ENCODE measurements around the gene TMEM178B.

Gene TMEM178B

GRCh38 chr7:141468341-141468740, 394.5 kb downstream of the TMEM178B start:
- no peak for TF ChIP-seq CTCF (IDR thresholded peaks at IDR 0.05; ENCODE audit: low read length, missing control alignments)
- no peak overlapping the region for H3K4me3 ChIP-seq (replicated peaks; ENCODE audit: low read depth, low read length)
- DNase-seq (ENCODE audit: low read depth) = no peak

DNA sequence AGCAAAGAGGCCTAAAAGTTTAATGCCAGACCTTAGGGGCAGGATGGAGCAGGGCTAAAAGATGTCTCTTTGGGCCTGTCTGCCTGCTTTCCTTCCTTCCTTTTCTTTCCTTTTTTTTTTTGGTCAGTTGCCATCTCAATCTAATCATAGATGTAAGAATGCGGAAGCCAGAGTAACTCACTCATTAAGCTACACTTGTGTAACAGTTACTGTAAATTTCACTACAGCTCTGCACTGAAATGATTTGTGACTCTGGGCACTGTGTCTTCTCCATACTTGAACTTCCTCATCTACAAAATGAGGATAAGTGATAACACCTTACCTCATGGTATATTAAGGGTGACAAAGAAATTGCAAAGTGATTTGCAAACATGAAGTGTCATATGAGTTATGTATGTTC, 401.8 kb downstream of the TMEM178B start:
- no peak for DNase-seq (ENCODE audit: low read depth)
- H3K4me3 ChIP-seq (replicated peaks; ENCODE audit: low read depth, low read length) = no peak overlapping the region
- no peak for TF ChIP-seq CTCF (IDR thresholded peaks at IDR 0.05; ENCODE audit: low read length, missing control alignments)

- DNase-seq (ENCODE audit: low read depth) = no peak
- H3K4me3 ChIP-seq (replicated peaks; ENCODE audit: low read depth, low read length) = no peak overlapping the region
- no peak for TF ChIP-seq CTCF (IDR thresholded peaks at IDR 0.05; ENCODE audit: low read length, missing control alignments)
These were observed 404.0 kb downstream of the TMEM178B start for GRCh38 chr7:141477865-141478264.

DNA sequence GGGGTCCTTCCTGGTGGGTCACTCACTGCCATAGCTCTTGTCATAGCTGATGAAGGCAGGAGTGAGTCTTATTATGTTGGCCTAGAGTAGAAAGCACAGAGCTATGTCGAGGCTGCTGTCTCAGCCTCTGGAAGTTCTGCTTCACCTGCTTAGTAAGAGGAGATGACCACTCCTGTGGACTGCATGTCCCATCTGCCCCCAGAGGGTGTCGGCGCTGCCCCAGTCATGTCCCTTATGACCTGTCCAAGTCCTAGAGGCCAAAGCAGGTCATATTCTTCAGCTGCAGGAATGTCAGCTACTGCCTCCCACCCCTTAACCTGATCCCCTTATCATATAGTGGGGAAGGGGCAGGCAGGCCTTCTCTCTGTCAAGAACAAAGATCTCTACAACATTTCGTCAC, 405.0 kb downstream of the TMEM178B start:
- no peak for TF ChIP-seq CTCF (IDR thresholded peaks at IDR 0.05; ENCODE audit: low read length, missing control alignments)
- no peak for DNase-seq (ENCODE audit: low read depth)

DNA sequence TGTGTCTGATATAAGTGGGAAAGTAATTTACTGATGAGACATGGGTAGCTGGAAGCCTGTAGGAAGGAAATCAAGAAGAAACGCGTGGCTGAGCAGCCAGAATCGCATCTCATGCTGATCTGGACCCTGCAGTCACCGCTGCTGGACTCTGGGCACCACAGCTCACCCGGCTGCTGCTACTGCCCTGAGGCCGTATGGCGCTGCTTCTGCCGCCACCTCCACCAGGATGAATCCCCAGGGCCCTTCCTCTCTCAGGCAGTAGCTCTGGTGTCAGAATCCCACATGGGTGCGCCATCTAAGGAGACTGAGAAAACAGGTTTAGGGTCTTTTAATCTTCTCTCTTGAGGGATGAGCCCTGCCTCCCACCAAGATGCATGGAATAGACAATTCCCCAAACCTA, 407.1 kb downstream of the TMEM178B start:
- H3K4me3 ChIP-seq (replicated peaks; ENCODE audit: low read depth, low read length) = no peak overlapping the region
- DNase-seq (ENCODE audit: low read depth) = no peak

More for the DNA sequence above, 405.0 kb downstream of the TMEM178B start:
- no peak overlapping the region for H3K4me3 ChIP-seq (replicated peaks; ENCODE audit: low read depth, low read length)

DNA sequence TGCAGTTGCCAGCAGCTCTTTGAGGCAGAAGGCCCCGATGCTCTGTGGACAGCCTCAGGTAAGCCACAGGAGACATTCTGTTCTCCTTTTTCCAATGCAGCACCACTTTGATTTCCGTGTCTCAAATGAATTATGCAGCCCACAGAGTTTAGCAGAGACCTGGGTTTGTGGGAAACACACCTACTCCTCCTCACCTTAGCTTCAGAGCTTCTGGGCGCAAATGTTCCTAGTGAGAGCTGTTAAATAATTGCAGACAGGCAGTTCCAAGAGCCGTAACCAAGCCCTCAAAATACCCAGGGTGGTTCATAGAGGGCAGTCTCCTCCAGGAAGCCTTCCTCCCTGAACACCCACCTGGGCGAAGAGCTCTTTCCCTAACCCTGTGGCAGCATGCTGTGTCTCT, 408.1 kb downstream of the TMEM178B start:
- no peak for DNase-seq (ENCODE audit: low read depth)
- no peak for TF ChIP-seq CTCF (IDR thresholded peaks at IDR 0.05; ENCODE audit: low read length, missing control alignments)
- H3K4me3 ChIP-seq (replicated peaks; ENCODE audit: low read depth, low read length) = no peak overlapping the region

More for the DNA sequence above, 407.1 kb downstream of the TMEM178B start:
- no peak for TF ChIP-seq CTCF (IDR thresholded peaks at IDR 0.05; ENCODE audit: low read length, missing control alignments)

DNA sequence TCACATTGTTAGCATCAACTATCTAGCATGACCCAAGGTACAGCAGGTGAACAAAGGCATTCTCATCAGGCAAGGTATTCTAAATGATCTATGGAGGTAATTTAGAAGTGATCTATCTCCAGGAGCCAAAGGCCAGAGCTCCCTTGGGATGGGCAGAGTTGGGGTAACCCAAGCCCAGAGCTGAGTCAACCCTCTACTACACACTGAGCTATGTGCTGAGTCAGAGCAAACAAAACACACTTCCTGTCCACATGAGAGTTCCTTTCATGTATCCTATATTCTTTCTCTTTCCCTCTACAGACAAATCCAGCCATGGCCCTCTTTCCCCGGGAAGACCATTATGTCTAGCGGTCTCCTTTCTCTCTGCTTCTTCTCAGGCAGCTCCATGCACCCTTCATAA, 409.2 kb downstream of the TMEM178B start:
- no peak overlapping the region for H3K4me3 ChIP-seq (replicated peaks; ENCODE audit: low read depth, low read length)
- no peak for TF ChIP-seq CTCF (IDR thresholded peaks at IDR 0.05; ENCODE audit: low read length, missing control alignments)
- DNase-seq (ENCODE audit: low read depth) = no peak
